Measurements from ENCODE around the gene CCL19.
"Not testable (repeated sequence)": the region's sequence is repeated elsewhere in the genome, so short reads cannot be mapped to it uniquely, and the experiment has no call there.

The CCL19 gene

DNA sequence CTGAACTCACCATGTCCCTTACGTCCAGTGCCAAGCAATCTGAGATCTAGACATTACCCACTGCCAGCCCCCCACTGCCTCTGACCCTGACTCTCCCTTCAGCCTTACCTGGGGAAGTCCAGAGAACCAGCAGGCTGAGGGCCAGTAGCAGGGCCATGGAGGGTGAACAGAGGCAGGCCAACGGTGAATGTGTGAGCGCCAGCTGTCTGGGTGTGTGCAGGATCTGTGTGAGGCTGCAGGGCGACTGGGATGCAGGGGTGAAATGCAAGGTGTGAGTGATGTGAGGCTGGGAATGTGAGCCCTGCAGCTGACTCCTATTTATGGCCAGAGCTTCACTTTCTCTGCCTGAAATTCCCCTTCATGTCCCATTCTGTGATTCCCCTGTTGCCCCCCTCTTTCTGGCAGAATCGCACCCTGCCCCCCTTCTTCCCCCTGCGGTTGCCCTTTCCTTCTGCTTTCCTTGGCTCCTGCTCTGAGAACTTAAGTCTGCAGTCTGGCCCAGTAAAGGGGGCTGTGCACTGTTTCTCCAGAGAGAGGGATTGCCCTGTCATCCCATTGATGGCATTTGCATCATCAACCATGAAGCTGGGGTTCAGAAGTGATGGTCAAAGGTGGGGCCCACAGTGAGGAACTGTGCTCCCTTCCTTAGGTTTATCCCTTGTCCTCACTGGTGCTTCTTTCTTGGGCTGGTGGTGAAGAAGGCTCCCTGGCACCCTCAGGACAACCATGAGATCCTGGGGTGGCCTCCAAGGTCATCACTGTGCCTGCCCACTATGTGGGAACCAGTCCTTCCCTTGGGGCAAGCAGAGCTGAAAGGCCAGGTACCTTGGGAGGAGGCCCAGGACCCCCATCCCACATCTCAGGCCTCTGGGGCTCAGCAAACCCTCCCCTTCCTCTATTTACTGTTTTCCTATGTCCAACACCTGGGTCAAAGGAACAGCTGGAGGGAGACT is at the start of gene CCL19:
Gene CCL19, minus strand, starts transcription at position 294 of the 953 bp plus-strand sequence. Its CDS starts 137 bp downstream, at position 157.
- no peak for DNase-seq (ENCODE audit: low spot score)

DNA sequence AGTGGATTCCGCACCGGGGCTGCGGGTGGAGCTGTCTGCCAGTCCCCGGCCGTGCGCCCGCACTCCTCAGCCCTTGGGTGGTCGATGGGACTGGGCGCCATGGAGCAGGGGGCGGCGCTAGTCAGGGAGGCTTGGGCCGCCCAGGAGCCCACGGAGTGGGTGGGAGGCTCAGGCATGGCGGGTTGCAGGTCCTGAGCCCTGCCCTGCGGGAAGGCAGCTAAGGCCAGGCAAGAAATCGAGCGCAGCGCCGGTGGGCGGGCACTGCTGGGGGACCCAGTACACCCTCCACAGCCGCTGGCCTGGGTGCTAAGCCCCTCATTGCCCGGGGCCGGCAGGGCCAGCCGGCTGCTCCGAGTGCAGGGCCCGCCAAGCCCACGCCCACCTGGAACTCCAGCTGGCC is 49.1 kb upstream of the CCL19 start:
- not testable (repeated sequence) for DNase-seq (ENCODE audit: low spot score)

DNA sequence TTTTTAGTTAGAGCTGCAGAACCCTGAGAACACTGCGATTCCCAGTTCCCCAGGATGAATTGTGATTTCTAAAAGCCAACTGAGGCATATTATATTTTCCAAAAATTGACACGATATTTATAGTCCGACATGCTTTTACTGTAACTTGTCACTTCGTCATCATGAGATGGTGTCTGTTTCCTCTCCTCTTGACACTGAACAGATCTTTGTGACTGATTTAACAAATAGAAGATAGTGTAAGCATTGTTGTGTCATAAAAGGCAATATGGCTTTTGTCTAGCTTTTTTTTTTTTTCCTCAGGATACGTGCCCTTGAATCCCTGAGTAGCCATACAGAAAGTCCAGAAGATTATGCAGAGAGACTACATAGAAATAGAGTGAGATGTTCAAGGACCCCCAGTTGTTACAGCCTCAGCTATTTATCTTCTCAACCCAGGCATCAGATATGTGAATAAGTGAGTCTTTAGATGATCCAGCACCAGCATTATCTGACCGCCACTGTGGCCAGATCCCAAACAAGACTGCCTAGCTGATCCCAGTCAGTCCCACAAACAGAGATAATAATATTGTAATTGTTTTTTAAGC is 46.7 kb upstream of the CCL19 start:
- no peak for DNase-seq (ENCODE audit: low spot score)

DNA sequence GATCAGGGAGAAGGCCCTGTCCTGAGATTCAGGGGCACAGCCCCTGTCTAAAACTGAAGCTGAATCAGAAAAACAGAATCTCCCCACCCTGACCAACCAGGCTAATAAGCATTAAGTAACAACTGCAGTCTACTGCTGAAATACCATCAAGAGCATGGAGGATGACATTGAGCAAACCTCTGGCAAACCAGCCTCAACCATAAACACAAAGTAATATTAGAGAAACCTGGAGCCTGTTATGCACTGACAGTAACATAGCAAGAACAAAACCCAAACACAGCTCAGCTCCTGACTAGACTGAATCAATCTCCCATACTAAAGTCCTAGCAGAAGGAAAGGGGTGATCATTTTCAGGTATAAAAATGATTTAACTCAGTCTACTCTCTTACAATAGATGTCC is 43.6 kb upstream of the CCL19 start:
- no peak for DNase-seq (ENCODE audit: low spot score)

DNA sequence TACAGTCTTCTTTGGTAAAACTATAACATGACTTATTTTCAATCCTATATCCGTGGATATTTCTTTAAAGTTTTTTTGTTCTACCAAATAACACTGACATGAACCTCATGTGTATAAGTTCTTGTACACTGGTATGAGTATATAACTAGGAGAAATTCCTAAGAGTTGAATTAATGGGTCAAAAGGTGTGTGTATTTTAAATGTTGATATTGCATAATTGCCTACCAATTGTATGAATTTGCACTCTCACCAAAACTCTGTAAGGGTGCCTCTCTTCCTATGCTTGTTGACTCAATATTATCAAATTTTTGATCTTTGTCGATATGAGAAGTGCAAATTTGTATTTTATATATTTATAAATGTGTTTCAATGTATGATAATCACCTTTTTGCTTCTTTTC is 41.8 kb upstream of the CCL19 start:
- no peak for DNase-seq (ENCODE audit: low spot score)

DNA sequence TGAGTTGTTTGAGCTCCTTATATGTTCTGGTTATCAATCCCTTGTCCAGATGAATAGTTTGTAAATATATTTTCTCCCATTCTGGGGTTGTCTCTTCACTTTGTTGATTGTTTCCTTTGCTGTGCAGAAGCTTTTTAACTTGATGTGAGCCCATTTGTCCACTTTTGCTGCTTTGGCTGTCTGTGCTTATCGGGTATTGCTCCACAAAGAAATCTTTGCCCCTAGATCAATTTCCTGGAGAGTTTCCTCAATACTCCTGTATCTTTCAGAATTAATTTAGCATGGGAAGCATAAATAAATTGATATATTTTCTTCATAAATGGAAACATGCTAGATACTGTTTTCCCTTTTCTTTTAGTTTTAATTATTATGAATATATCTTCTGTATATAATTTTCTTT is 41.4 kb upstream of the CCL19 start:
- no peak for DNase-seq (ENCODE audit: low spot score)

DNA sequence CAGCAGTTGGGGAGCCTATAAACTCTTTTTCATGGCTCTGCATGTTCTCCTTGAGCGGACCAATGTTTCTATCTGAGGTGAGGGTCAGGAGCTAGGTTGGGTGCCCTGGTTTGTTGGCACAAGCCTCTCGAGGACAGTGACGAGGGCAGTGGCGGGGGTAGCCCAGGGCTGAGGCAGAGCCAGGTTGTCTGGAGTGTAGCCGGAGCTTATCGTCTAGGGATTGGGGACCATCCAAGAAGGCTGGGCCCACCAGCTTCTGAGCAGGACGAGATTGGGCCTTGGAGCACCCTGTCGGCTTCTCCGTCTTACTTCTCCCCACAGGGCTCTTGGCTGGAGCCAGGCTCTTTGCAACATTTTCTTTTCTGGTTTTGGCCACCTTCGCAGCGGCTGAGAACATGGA is 32.1 kb upstream of the CCL19 start:
- no peak for DNase-seq (ENCODE audit: low spot score)

DNA sequence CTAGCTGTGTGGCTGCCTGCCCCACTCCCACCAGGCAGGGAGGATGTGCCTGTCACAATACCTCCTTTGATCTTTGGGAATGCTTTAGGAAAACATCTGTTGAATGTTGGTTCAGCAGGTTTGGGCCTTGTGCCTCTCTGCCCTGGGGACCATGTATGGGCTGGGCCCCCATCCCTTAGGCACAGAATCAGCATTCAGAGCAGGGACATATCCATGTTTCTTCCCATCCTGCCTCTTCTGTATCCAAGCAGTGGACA is 28.6 kb upstream of the CCL19 start:
- DNase-seq (ENCODE audit: low spot score), result not testable (repeated sequence)

DNA sequence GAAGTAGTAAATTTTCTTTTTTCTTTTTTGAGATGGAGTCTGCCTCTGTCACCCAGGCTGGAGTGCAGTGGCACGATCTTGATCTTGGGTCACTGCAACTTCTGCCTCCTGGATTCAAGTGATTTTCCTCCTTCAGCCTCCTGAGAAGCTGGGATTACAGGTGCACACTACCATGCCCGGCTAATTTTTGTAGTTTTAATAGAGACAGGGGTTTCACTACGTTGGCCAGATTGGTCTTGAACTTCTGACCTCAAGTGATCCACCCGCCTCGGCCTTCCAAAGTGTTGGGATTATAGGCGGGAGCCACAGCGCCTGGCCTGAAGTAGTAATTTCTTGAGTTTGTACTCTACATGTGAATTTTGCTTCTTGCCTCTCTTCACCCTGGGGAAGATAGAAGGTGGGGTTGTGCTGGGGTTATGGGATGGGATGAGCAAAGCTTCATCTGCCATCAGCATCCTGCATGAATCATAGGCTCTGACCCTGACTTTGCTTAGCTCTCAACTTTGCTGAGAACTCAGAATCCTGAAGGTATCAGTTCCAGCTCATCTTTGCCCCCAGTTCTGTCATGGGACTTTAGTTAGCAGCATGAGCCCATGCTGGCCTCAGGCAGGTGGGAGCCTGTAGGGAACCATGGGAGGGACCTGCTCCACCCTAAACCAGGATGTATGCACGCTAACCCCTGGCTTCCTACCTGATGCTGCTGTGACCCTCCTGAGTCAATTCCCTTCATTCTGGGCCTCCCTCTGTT is 28.1 kb upstream of the CCL19 start:
- no peak for DNase-seq (ENCODE audit: low spot score)

DNA sequence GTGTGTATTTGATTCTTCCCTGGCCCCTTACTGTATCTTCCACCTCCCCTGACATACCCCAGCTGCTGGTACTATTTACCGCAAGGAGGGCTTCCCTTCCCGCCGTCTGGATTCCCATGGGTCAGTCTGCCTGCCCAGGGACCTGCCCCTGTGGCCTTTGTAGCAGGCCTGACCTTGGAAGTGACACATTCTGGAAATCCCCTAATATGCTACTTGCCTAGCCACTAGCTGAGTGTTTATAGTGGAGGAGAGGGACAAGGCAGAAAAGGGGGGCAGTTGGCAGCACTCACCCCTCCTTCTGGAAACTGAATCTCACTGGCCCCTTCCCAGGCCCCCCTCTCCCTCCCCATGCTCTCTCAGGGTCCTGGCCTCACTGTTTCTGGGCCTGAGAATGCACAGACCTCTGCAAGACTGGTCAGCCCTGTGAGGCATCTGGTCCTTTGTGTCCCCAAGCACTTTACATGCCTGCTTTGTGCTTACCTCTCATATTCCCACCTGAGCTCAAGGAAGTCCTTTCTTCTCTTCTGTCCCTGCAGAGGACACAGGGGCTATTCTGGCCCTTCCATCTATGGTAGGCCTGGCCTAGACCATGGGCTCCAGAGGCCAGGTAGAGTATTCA is 27.0 kb upstream of the CCL19 start:
- DNase-seq (ENCODE audit: low spot score), result no peak

DNA sequence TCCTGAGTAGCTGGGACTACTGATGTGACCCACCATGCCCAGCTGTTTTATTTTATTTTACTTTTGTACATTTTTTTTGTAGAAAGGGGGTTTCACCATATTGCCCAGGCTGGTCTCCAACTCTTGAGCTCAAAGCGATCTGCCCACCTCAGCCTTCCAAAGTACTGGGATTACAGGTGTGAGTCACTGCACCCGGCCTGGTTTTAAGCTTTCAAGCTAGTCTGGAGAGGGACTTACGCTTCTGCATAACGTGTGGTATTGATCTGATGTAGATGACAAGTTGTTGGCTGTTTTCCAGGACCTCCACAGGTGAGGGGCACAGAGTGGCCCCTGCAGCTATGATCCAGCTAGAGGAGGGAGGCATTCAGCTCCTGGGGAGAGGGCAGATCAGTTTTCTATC is 25.6 kb upstream of the CCL19 start:
- DNase-seq (ENCODE audit: low spot score), result no peak

DNA sequence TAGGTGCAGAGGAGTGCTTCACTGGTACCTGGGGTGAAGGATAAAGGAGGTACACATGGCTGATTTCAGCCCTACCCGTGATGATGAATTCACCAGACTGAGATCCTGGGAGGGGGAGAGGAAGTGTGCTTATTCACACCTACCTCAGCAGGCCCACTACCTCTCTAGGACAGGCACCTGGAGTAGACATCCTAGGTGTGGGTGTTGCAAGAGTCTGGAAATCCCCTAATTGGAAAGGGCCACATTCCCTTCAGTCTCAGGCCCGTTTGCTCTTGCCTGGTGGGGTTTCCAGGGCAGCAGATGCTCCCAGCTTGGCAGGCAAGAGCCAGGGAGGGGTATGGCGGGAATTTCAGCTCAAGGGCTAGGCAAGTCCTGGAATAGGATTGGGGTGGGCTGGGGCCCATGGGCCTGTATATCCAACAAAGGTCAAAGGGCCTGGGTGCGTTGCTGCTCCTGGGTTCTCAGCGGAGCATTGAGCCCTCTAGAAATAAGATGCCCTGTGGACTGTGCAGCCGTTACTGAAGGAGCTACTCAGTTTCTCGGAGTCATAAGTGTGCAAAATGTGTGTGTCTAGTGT is 24.7 kb upstream of the CCL19 start:
- DNase-seq (ENCODE audit: low spot score), result no peak

DNA sequence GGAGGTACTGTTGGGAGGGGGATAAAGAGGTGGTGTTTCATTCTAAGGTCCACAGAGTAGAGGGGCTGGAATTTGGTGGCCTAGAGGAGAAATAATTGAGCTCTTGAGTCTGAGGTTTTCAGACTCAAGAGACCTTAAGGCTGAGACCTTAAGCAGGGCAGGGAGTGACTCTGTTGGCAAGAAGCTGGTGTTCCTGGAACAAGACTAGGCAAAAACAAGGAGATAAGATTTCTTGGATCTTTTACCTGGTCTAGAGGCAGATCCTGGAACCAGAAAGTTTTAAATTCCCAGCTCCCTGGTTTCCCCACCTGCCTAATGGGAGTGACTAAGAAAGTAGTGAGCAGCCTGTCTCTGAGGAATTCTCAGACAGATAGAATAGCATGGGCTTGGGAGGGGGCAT is 22.9 kb upstream of the CCL19 start:
- DNase-seq (ENCODE audit: low spot score), result no peak

DNA sequence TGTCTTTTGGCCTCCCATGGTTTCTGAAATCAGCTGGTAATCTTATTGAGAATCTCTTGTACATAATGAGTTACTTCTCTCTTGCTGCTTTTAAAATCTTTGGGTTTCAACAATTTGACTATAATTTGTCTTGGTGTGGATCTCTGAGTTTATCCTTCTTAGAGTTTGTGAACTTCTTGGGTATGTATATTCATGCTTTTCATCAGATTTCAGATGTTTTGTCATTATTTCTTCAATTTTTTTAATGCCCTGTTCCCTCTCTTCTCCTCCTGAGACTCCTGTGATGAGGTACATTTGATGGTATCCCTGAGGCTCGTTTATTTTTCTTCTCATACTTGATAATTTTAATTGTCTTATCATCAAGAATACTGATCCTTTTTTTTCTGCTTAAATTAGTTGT is 21.1 kb upstream of the CCL19 start:
- no peak for DNase-seq (ENCODE audit: low spot score)

DNA sequence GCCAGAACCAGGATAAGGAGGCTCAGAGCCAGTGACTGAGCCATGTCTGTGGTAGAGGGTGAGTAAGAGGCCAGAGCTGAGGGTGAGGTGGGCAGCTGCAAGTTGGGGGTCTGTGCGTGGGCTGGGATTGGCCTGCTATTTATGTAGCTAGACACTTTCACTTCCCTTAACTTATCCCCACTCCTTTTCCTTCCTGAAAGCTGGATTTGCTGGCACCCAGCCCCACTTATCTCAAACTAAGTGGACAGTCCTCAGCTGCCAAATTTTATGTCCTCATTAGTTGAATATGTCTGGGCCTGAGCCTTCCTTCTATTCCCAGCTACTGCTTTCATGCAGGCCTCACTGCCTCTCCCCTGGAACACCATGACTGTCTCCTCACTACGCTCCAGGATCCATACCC is 18.9 kb upstream of the CCL19 start, which contains the start of gene CCL21:
Gene CCL21, minus strand, starts transcription at position 114 of the 400 bp plus-strand sequence. Its CDS starts 70 bp downstream, at position 44.
- DNase-seq (ENCODE audit: low spot score), result no peak

DNA sequence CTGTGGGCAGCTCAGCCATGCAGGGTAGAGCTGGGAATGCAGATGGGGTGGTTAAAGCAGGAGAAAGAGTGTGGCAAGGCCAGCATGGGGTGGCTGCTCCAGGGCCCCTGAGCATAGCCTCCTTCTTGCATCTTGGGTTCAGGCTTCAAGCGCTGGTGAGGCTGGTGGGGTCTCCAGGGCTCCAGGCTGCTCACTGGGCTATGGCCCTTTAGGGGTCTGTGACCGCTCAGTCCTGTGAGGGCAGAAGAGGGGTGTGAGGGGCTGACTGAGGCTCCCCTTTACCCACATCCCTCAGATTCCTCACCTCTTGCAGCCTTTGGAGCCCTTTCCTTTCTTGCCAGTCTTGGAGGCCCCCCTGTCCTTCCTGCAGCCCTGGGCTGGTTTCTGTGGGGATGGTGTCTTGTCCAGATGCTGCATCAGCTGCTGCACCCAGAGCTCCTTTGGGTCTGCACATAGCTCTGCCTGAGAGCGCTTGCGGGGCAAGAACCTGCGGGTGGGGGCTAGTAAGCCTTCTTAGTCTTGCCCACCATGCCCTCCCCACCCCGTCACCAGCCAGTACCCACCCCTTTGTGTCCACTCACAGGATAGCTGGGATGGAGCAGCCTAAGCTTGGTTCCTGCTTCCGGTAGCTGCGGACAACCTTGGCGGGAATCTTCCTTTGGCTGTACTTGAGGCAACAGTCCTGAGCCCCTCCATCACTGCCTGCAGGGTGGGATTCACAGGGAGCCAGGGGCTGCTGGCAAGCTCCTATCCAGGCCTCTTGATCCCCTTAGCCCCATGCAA is 18.3 kb upstream of the CCL19 start:
- DNase-seq (ENCODE audit: low spot score), result no peak

DNA sequence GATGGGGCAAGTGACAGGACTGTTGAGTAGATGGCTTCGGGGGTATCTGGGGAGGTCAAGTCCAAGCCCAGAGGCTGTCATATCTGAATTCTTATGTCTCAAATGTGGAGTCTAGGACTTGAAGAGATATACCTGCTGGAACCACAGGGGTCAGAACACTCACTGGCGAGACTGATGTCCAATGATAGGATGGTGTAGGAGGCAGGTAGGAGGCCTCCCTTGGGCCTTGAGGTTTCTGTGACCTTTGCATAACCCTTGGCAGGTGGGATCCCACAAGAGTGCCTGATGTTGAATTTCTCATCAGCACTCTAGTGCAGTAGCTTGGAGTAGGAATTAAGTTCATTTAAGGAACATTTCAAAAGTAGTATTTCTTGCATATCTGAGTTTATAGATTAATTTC is 16.1 kb upstream of the CCL19 start:
- DNase-seq (ENCODE audit: low spot score), result no peak

DNA sequence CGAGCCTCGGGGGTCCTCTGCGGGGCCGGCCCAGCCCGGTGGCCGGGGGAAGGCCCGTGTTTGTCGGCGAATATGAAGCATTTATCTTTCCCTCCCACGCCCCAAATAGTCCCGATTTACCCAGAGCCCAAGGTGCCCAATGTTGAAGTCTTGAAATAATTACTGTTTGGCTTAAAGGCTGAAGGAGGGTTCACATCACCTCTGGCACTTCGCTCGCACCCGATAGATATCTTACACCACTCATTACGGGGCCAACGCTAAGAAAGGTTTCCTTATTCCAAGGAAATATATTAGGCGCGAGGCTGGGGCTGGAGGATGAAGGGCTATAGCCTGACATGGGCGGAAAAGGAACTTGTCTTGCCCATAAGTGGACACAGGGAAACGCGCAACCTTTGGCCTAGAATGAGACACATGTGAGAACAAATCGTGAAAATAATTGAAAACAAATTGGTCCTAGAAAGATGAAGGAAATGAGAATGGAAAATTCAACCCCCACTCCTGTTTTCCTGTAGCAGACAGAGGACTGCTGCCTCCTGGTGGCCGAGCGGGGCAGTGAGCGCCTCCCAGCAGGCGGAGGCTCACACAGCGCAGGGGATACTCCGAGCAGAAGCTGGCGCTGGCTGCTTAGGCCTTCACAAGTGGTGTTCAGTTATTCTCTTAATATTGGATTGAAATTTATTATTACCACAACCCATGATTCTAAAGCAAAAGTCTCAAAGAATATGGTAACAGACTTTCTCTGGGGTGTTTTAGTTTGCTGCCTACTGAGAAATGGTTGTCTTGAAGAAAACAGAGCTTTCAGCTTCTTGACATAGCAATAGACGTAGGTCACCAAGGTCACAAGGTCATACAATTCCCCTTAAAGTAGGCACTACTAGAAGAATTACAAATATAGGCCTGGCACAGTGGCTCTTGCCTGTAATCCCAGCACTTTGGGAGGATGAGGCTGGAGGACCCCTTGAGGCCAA is 11.0 kb upstream of the CCL19 start:
- peak; percentile 87 for DNase-seq (ENCODE audit: low spot score)

DNA sequence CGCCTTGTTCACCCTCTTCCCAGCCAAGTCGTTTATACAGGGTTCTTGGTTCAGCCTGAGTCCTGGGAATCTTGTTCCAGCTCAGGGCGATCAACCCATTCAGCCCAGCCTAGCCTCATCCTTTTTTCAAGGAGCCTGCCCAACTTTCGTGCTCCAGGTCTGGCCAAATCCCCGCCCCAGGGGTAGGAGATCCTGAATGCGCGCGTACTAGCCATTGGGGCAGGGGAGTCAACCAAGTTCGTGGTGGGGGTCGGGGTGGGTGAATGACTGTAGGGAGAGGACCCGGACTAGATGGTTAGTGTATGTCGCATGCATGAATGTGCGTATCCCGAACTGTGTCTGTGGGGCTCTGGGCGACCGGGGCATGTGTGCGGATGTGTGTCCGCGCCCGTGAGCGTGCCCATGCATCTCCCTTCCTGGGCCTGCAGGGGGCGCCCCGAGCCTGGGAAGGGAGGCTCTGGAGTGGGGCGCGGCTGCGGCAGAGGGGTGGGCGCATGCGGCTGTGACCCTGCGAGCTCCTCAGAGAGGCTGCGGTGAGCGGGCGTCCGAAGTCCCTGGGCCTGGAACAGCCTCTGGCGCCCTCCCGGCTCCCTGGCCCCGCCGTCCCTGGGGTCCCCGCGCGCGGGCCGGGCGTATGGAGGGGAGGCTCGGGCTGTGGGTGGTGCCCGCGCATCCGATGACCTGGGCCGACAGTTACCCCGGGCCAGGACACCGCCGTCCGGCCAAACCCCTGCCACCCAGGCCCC is 10.1 kb upstream of the CCL19 start:
- DNase-seq (ENCODE audit: low spot score), result peak; percentile 78
